Stimulated activated CD8-positive, alpha-beta memory T cell treated with anti-CD3 and anti-CD28 coated beads, Interleukin-7, amount 100 ng/mL, for 4 hours (primary cell): Measurements from ENCODE around the gene GBP5.
"Not testable (repeated sequence)": the region's sequence is repeated elsewhere in the genome, so short reads cannot be mapped to it uniquely, and the experiment has no call there.

ENCODE experiments used
- DNase-seq, 2 donors: peaks; one replicate each; pipeline ENCODE4 v3.0.0-alpha.2; 2020; ENCODE audit warnings: low read depth in 2 of 2

The GBP5 gene

GRCh38 chr1:89284078-89284763 is 11.6 kb upstream of the GBP5 start:
- not testable (repeated sequence) for DNase-seq

DNA sequence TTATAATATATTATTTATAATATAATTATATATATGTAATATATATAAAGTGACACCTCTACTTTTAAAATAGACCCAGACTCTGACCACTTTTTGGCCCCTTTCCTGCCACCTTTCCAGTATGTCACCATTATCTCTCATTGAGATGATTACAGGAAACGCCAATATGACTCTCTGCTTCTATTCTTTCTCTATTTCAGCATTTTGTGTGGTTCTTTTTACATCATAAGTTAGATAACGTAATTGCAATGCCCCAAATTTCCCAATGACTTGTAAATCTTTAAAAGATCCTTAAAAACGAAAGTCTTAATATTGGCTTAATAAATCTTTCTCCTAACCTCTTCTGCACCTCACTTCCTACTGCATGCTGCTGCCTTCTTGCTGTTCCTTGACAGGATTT is 8.1 kb upstream of the GBP5 start:
- DNase-seq, result no peak

DNA sequence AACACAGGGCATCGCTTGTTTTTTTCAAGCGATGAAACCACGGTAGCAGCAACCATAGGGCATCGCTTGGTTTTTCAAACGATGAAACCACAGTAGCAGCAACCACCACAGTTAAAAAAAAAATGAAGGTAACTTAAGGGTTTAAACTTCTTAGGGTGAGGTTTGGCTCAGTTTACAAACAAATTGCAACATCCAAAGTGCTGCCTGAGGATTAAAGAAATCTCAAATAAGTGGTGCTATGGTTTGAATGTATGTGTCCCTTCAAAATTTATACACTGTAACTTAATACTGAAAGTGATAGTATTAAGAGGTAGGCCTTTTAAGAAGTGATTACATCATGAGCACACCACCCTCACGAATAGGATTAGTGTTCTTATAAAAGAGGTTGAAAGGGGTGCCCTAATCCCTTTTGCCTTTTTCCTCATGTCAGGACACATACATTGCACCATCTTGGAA is 6.4 kb upstream of the GBP5 start:
- DNase-seq, result no peak

DNA sequence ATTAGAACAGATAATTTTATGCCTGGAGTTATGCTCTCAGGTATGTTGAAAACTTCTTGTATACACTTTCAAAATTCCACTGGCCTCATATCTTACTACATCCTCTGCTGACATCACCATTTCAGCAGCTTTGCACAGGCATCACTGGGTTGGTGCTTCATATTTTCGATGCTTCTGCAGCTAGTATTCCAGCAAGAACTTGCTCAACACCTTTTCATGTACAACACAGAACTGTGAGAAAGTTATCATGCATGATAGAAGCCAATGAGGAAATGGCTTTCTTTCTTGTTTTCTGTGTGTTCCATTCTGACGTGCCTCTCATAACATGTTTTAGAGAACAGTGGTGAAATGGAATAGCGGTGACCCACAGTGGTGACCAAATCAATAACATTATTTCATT is 5.1 kb upstream of the GBP5 start:
- DNase-seq, result no peak

DNA sequence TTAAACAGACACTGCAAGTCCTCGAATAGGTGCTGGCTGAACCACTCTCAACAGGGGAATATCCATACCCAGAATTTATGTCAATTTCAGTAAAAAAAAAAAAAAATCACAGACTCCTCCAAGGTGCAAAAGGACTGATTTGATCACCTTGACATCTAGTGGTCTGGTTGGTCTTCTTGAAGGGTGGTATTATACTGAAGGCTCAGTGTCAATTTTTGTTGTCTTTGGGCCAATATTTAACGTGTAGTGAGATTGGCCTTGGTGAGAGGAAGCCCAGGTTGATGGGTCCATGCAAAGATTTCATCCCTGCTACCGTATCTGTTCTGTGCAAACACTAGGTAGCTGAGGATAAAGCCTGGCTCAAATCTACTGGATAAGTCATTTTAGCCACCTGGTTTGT is 4.0 kb upstream of the GBP5 start:
- DNase-seq, result no peak

GRCh38 chr1:89274411-89274857 is 1.8 kb upstream of the GBP5 start:
- DNase-seq, result no peak

- DNase-seq, result no peak
Measured at GRCh38 chr1:89273324-89273778, 691 bp upstream of the GBP5 start.

- DNase-seq, result no peak
Measured at GRCh38 chr1:89271341-89272015, 1.2 kb downstream of the GBP5 start.

- no peak for DNase-seq
Measured at GRCh38 chr1:89270423-89270822, 2.2 kb downstream of the GBP5 start.

GRCh38 chr1:89269277-89269676 is 3.4 kb downstream of the GBP5 start:
- DNase-seq, result no peak

DNA sequence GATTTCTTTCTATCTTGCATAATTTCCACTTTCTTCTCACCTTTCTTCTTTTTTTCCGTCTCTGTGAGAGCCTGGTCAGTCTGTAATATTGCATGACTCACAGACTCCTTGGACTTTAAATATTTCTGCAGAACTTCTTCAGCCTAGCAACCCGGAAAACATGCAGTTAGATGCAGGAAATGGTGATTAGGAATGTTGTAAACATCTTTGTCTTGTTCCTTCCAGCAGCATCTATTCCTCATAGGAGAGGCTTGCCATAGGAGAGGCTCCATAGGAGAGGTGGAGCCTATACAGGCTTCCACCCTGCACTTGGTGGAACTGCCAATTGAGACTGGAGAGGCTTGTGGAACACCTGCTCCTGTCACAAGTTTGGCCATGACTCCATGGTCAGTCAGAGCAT is 10.0 kb downstream of the GBP5 start:
- no peak for DNase-seq

GRCh38 chr1:89261926-89262515 is 10.6 kb downstream of the GBP5 start:
- DNase-seq, result no peak

- no peak for DNase-seq
Measured at GRCh38 chr1:89260566-89261255, 11.9 kb downstream of the GBP5 start.

- DNase-seq, result no peak
Measured at GRCh38 chr1:89260042-89260441, 12.6 kb downstream of the GBP5 start.

DNA sequence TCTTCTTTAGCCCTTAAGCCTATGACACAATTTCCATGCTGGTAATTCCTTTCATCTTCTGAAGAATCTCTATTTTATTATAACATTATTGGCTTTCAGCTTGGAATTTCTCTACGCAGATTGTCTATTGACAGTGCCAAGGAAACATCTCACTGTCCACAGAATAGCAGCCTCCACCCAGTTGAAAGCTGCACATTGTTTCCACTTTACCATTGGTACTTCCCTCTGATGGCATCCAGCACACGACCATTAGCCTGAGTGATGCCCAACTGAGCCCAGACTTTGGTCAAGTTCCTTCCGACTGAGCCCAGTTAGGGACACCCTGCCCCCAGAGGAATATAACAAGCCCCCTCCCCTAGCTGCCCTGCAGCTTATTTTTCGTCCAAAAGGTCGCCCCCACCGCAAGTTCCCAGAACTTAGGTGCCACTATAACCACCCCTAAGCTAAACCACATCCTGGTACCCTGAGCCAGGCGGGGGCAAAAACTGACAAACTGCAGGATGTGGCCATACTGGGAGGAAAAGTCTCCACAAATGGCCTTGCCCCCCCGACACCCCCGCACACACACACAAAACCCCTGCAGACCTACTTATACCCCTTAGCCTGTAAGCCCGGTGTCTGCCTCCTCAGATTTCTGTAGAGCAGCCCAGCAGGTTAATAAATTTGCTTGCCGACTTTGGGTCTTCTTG is 13.2 kb downstream of the GBP5 start:
- peak in 1 of 2 donors; percentile 55 for DNase-seq

GRCh38 chr1:89257041-89257440 is 15.6 kb downstream of the GBP5 start:
- no peak for DNase-seq

DNA sequence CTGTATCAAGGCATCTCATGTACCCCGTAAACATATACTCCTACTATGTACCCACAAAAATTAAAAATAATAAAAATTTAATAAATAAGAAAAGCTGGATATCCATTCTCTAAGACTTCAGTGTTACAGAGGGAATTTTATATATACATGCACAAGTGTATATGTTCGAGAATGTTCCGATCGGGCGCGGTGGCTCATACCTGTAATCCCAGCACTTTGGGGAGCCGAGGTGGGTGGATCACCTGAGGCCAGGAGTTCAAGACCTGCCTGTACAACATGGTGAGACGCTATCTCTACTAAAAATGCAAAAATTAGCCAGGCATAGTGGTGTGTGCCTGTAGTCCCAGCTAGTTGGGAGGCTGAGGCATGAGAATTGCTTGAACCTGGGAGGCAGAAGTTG is 17.1 kb downstream of the GBP5 start:
- DNase-seq, result not testable (repeated sequence)

GRCh38 chr1:89254658-89255287 is 17.9 kb downstream of the GBP5 start:
- no peak for DNase-seq

GRCh38 chr1:89243046-89243445 is 29.6 kb downstream of the GBP5 start:
- DNase-seq, result no peak
